MM.1S (cell line): Measurements from ENCODE around the gene SEMA3D.

Source experiments
- CTCF ChIP-seq: fragments of 300-600 bp; sonication (generic); IDR thresholded peaks from 2 replicates; pipeline ENCODE4 v1.5.1; 2016; ENCODE audit warnings: antibody characterized with exemption, low read length, mixed read lengths
- EZH2phosphoT487 ChIP-seq: fragments of 300-600 bp; sonication (generic); IDR thresholded peaks from 2 replicates; pipeline ENCODE4 v1.6.1; 2018; ENCODE audit warnings: antibody characterized with exemption, low read length

GRCh38 chr7:85125176-85125575 lies 61.7 kb downstream of the SEMA3D start:
- TF ChIP-seq CTCF (no peak), EZH2phosphoT487 (no peak)
